HFFc6 (cell line): ENCODE results near the gene LRRC27. TPM values are rescaled to one million over a fixed set of nuclear protein-coding genes. Genes with fewer than 3 reads are reported as not detected.

Experiments
- DNase-seq: peaks from one replicate; pipeline ENCODE4 v3.0.0-alpha.2; 2018
- H3K27ac Mint-ChIP-seq: 2 replicates; pipeline ENCODE4 v1.8.0; 2020; ENCODE audit warnings: mild to moderate bottlenecking, mixed read lengths
- H3K27me3 Mint-ChIP-seq: 2 replicates; pipeline ENCODE4 v1.8.0; 2021; ENCODE audit warnings: mild to moderate bottlenecking, moderate library complexity, mixed read lengths; ENCODE audit not compliant: insufficient read depth
- H3K36me3 Mint-ChIP-seq: 2 replicates; pipeline ENCODE4 v1.8.0; 2021; ENCODE audit warnings: low read depth, mixed read lengths
- H3K4me1 Mint-ChIP-seq: 2 replicates; pipeline ENCODE4 v1.8.0; 2020; ENCODE audit warnings: low read depth, mixed read lengths
- H3K4me3 Mint-ChIP-seq: 2 replicates; pipeline ENCODE4 v1.8.0; 2020; ENCODE audit warnings: mild to moderate bottlenecking, moderate library complexity, mixed read lengths
- H3K9me3 Mint-ChIP-seq: 2 replicates; pipeline ENCODE4 v1.8.0; 2020; ENCODE audit warnings: mild to moderate bottlenecking, mixed read lengths
- total RNA-seq, 6 experiments: library from RNA; stranded (reverse); fragmentation: NEBNext Ultra II Directional; extraction: Animal tissue kit (Norgen Biotek cat#: 25700); gene quantifications; 2 replicates in 1 of 6; 3 replicates in 5 of 6; pipeline ENCODE4 v1.2.3, GENCODE V29; 2021
- TF ChIP-seq, protein P1 (sequence below): fragments of 200-600 bp; sonication (generic); IDR thresholded peaks from 2 replicates; pipeline ENCODE4 v1.5.0; 2021; ENCODE audit warnings: antibody characterized with exemption, mild to moderate bottlenecking

The LRRC27 gene
- total RNA-seq, 6 experiments from 2014 or later = 4.7 to 6.7 (median 6.0) TPM

DNA sequence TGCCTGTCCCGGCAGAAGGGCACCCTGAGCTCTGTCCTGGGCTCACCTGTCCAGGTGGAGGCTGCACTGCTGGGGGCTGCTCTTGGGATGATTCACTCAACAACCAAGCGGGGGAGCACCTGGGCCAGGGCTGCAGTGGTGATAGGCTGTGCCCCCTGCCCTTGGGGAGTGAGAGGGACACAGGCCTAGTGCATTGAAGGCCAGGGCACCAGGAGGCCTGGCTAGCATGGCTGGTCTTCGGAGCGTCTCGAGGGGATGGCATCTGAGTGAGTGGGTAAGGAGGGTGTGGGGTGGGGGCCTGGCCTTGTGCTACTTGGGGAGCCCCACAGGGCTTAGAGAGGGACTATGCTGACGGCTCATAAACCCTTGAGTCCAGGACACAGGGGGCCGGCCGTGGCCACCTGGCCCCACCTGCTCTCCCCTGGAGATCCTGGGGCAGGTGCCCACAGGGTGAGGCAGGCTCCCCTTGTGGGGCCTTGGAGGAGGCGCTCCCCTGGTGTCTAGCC lies 68.1 kb downstream of the LRRC27 start:
- Mint-ChIP-seq H3K36me3 (no peaks in the 10 kb centered on the region), H3K9me3 (no peaks in the 10 kb centered on the region), H3K27ac (no peak overlapping the region), H3K4me3 (no peak overlapping the region), H3K27me3 (no peaks in the 10 kb centered on the region), H3K4me1 (peaks cover 6% of the 10 kb centered on the region)
- no peak for DNase-seq
- TF ChIP-seq, protein P1, sequence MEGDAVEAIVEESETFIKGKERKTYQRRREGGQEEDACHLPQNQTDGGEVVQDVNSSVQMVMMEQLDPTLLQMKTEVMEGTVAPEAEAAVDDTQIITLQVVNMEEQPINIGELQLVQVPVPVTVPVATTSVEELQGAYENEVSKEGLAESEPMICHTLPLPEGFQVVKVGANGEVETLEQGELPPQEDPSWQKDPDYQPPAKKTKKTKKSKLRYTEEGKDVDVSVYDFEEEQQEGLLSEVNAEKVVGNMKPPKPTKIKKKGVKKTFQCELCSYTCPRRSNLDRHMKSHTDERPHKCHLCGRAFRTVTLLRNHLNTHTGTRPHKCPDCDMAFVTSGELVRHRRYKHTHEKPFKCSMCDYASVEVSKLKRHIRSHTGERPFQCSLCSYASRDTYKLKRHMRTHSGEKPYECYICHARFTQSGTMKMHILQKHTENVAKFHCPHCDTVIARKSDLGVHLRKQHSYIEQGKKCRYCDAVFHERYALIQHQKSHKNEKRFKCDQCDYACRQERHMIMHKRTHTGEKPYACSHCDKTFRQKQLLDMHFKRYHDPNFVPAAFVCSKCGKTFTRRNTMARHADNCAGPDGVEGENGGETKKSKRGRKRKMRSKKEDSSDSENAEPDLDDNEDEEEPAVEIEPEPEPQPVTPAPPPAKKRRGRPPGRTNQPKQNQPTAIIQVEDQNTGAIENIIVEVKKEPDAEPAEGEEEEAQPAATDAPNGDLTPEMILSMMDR = no peak

DNA sequence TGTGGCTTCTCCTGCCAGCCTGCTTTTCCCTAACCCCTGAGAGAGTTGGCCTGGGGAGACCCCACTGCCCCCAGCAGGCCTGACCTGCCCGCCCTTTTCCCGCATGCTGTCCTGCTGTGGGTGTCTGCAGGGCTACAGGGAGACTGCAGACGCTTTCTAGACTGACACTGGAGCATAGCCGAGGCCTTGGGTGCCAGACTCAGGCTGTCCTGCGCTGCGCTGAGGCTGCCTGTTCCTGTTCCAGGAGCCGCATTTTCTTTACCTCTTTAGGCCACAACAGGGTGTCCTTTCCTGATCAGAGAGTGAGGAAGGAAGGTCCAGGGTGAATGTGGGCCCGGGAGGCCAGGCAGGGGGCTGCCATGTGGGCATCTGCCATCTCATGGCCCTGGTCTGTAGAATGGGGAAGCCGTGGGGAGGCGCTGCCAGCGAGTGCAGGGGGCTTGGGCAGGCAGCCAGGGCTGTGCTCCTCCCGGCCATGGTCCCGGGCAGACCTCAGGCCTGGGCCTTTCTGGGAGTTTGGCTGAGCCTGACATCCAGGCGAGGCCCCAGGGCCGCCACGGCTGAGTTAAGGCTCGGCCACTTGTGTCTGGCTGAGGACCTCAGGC lies 68.7 kb downstream of the LRRC27 start:
- 0 out of 2 replicates have a peak, but pooled peaks cover 1% of the 10 kb centered on the region for H3K36me3 Mint-ChIP-seq
- DNase-seq = no peak
- H3K4me1 Mint-ChIP-seq = peaks cover 6% of the 10 kb centered on the region
- H3K27ac Mint-ChIP-seq = no peak overlapping the region
- TF ChIP-seq, protein P1 = no peak
- no peak overlapping the region for H3K4me3 Mint-ChIP-seq
- H3K27me3 Mint-ChIP-seq = no peaks in the 10 kb centered on the region
- H3K9me3 Mint-ChIP-seq = no peaks in the 10 kb centered on the region

DNA sequence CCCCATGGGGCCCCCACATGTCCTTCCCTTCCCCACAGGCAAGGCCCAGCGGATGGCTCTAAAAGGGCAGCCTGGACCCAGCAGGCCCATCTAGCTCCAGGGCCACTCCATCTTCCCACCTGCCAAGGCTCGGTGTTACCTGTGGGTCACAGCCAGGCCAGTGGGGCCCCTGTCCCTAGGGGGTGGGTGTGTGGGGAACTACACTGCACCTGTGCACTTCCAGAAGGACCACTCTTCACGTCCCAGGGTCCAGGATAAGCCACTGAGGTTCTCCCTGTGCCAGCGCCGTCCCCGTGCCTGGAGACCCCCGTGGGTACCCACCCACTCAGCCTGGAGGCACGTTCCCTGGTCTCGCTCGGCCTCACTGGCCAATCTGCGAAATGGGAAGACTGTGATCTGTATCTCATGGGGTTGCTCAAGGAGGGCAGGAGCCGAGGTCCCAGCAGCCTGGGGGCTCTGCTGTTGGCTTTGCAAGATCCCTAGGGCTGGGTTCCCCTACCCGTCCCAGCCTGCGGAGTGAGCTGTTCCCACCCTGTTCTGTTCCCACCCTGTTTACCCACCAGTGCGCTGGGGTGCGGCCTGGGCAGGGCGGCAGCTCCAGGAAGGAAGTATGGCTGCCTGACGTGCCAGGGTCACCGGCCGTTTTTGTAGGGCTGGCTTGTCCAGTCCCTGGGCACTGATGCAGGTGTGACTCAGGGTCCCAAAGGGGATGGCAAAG lies 69.6 kb downstream of the LRRC27 start:
- Mint-ChIP-seq H3K4me1 (peaks cover 6% of the 10 kb centered on the region), H3K4me3 (no peak overlapping the region), H3K27ac (no peak overlapping the region), H3K9me3 (no peaks in the 10 kb centered on the region), H3K36me3 (0 out of 2 replicates have a peak, but pooled peaks cover 5% of the 10 kb centered on the region), H3K27me3 (no peaks in the 10 kb centered on the region)
- TF ChIP-seq, protein P1 = no peak
- DNase-seq = no peak

DNA sequence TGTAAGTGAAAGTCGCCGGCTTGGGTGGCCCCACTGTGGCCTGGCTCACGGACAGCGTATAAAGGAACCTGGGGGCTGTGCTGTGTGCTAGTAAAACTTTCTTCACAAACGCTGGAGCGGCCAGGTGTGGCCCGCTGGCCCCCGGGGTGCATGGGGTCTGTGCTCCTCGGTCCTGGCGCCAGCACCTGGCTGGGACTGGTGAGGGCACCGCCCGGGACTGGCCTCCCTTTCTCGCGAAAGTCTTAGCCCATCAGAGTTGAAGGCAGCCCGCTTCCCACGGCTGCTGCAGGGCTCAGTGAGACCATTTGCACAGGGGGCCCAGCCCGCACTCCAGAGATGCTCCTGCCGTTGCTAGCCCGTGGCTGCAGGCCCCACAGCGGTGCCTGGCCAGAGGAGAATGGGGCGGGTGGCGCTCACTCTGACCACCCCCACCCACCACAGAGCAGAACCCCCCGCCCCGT lies 70.8 kb downstream of the LRRC27 start:
- H3K4me1 Mint-ChIP-seq = peaks cover 5% of the 10 kb centered on the region
- TF ChIP-seq, protein P1 = no peak
- H3K36me3 Mint-ChIP-seq = 0 out of 2 replicates have a peak, but pooled peaks cover 5% of the 10 kb centered on the region
- no peak for DNase-seq
- no peak overlapping the region for H3K4me3 Mint-ChIP-seq
- H3K9me3 Mint-ChIP-seq = no peaks in the 10 kb centered on the region
- H3K27me3 Mint-ChIP-seq = no peaks in the 10 kb centered on the region
- no peak overlapping the region for H3K27ac Mint-ChIP-seq

DNA sequence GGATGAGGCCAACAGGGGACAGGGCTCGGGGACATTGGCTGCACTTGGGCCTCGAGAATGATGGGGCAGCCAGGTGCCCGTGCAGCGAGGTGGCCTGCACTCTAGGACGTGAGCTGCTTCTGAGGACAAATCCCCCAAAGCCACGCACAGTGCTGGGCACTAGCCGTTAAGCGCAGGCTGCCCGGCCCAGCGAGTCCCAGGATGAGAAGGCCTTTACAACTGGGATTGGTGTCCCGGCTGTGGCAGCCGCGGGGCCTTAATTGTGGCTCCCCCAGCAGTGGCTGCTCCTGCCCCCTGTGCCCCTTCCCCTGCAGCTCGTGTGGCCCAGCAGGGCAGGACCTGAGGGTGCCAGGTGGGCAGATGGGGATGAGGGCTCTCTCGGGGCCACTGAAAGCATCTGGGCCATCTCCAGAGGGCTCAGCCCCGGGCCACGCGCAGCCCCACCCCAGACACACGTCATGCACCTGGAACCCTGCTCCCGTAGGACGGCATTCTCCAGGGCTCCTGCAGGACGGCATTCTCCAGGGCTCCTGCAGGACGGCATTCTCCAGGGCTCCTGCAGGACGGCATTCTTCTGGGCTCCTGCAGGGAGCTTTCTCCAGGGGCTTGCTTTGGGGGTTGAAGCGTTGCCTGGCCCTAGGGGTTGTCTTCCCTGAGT lies 71.6 kb downstream of the LRRC27 start:
- Mint-ChIP-seq H3K4me1 (no peaks in the 10 kb centered on the region), H3K9me3 (no peaks in the 10 kb centered on the region), H3K4me3 (no peak overlapping the region), H3K27ac (no peak overlapping the region), H3K27me3 (no peaks in the 10 kb centered on the region), H3K36me3 (0 out of 2 replicates have a peak, but pooled peaks cover 5% of the 10 kb centered on the region)
- DNase-seq = no peak
- TF ChIP-seq, protein P1 = no peak
